ENCODE data around the gene KRT16. TPM values are rescaled to one million over a fixed set of nuclear protein-coding genes. Genes with fewer than 3 reads are reported as not detected.
"Not testable (repeated sequence)": the region's sequence is repeated elsewhere in the genome, so short reads cannot be mapped to it uniquely, and the experiment has no call there.

KRT16 gene
- total and polyA plus RNA-seq, 3 donors from 2014 or later, result not detected

DNA sequence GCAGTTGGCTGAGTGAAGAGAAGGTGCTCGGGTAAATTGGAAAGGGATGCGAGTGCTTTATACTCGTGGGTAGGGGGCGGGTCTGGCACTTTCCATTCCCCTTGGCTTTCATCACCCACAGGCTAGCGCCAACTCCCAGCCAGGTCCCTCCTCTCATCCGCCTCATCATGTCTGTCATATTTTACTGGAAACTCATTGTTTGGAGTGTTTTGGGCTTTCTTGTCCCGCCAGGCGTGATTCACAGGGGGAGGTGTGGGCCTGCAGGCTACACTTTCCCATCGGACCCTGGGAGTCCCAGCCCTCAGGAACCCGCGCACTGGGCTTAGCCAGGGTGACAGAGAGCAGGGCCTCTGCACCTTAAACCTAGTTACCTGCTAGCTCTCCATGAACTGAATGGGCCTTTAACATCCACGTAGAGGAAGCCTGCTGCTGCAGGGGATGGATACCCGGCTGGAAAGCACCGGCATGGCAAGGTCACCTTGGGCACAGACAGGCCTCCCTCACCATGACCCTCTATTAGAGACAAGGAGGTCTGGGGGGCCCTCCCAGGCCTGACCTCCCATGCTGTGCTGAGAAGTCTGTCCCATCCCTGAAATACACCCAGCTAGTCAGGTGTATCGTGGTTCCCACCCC, 25.6 kb downstream of the KRT16 start, which contains the start of gene KRT14:
Gene KRT14 (minus strand): TSS at position 33 of the 633 bp plus-strand sequence. CDS start 61 bp downstream, outside the sequence.
- Histone ChIP-seq H3K4me3 (no peak within 1 kb of the TSS), H3K36me3 (ENCODE audit: low read depth, missing control alignments) (no peaks in the 10 kb centered on the region), H3K9me3 (no peaks in the 10 kb centered on the region), H3K4me1 (no peaks in the 10 kb centered on the region), H3K27ac (no peak within 1 kb of the TSS), H3K27me3 (no peaks in the 10 kb centered on the region)
- intact Hi-C loops (cut with DNase I; ENCODE audit: low total_unique reads), result no loop called here
- DNase-seq, result no peak
- 81 to 84% methylated on average over 10 to 15 of the region's 15 CpGs for WGBS, 2 donors
- no peak for TF ChIP-seq POLR2A (IDR thresholded peaks at IDR 0.05)
- TF ChIP-seq, protein P1, sequence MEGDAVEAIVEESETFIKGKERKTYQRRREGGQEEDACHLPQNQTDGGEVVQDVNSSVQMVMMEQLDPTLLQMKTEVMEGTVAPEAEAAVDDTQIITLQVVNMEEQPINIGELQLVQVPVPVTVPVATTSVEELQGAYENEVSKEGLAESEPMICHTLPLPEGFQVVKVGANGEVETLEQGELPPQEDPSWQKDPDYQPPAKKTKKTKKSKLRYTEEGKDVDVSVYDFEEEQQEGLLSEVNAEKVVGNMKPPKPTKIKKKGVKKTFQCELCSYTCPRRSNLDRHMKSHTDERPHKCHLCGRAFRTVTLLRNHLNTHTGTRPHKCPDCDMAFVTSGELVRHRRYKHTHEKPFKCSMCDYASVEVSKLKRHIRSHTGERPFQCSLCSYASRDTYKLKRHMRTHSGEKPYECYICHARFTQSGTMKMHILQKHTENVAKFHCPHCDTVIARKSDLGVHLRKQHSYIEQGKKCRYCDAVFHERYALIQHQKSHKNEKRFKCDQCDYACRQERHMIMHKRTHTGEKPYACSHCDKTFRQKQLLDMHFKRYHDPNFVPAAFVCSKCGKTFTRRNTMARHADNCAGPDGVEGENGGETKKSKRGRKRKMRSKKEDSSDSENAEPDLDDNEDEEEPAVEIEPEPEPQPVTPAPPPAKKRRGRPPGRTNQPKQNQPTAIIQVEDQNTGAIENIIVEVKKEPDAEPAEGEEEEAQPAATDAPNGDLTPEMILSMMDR (IDR thresholded peaks at IDR 0.05), result no peak

DNA sequence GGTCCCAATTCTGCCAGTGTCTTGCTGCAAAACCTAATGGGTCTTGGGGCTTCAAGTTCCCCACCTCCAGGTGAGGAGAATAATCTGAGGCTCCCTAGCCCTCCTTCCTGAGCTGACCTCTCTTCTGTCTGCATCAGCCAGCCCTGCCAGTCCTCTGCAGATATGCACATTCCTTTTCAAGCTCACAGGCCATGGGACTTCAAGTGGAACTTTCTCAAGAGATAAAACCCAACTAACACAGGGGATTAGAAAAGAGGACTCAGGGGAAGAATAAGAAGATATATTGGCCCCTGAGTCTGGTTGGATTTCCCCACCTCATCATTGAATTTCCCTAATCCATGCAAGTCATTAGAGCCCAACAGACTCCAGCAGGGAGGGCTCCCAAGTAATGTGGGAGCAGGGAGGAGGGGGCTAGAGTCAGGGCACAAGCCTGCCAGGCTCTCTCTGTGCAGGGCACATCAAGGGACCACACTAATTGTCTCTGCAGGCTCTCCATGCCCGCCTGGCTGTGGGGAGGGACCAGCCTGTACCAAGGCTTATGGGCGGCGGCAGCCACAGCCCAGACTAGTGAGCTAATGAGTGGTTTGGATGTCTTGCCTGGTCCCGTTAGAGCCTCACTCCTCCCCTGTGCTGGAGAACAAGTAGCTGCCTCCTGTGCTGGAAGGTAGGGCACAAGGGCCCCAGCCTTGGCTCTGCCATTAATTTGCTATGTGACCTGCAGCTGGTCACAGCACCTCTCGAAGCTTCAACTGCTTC, 27.1 kb downstream of the KRT16 start:
- Histone ChIP-seq H3K36me3 (ENCODE audit: low read depth, missing control alignments) (no peaks in the 10 kb centered on the region), H3K9me3 (no peaks in the 10 kb centered on the region), H3K27ac (no peak overlapping the region), H3K4me3 (no peak overlapping the region), H3K4me1 (no peaks in the 10 kb centered on the region), H3K27me3 (no peaks in the 10 kb centered on the region)
- TF ChIP-seq POLR2A (IDR thresholded peaks at IDR 0.05), result no peak
- TF ChIP-seq, protein P1 (IDR thresholded peaks at IDR 0.05), result no peak
- no peak for DNase-seq
- WGBS, 2 donors, result 80 to 98% methylated on average over 5 of the region's 5 CpGs
- intact Hi-C loops (cut with DNase I; ENCODE audit: low total_unique reads), result no loop called here

DNA sequence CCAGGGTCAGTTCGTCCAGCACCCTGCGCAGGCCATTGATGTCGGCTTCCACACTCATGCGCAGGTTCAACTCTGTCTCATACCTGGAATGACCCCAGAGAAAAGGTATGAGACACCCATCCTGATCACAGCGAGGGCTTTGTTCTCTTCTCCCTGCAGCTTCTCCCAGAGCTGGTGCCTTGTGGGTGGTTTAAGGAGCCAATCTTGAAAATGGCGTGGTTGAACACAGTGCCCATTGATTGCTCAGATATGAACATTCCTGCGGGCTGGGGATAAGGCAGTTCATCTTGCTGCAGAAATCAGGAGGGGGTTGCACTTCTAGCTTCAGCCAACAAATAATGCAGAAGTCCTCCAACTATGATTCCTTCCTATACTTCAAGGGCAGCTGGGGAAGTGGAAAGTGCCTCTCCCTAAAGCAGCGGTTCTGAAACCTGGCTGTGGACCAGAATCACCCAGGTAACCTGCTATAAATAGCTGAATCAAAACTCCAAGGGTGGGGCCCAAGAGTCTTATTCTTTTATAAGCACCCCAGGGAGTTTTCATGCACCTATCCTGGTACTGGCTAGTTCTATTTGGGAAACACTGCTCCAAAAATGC, 28.1 kb downstream of the KRT16 start:
- intact Hi-C loops (cut with DNase I; ENCODE audit: low total_unique reads); H3K27ac ChIP-seq: not testable (repeated sequence)
- 83 to 95% methylated on average over 8 of the region's 8 CpGs for WGBS, 2 donors

DNA sequence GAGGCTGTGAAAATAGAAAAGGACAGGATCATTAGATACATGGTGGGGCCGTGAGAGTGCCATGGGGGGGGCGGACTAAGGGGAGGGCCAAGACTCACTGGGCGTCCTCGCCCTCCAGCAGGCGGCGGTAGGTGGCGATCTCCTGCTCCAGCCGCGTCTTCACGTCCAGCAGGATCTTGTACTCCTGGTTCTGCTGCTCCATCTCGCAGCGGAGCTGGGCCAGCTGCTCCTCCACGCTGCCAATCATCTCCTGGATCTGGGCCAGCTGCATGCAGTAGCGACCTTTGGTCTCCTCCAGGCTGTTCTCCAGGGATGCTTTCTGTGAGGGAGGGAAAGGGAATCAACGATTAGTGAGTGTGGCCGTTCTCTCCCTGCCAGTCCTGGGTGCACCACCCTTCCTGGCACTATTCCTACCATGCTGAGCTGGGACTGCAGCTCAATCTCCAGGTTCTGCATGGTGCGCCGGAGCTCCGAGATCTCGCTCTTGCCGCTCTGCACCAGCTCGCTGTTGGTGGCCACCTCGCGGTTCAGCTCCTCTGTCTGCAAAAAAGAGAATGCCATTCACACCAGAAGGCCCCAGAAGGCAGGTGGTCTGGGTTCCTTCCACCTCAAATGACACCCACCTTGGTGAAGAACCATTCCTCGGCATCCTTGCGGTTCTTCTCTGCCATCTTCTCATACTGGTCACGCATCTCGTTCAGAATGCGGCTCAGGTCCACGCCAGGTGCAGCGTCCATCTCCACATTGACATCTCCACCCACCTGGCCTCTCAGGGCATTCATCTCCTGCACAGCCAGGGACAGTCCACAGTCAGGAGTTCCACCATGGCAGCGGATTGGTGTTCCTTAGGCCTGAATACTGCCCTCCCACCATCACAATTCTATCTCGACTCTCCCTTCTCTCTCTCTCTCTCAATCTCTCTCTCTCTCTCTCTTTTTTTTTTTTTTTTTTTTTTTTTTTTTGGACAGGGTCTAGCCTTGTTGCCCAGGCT, 29.1 kb downstream of the KRT16 start:
- intact Hi-C loops (cut with DNase I; ENCODE audit: low total_unique reads), result no loop called here

More for the DNA sequence above, 28.1 kb downstream of the KRT16 start:
- not testable (repeated sequence) for H3K27me3 ChIP-seq; H3K4me1 ChIP-seq; H3K36me3 ChIP-seq (ENCODE audit: low read depth, missing control alignments); H3K9me3 ChIP-seq; H3K4me3 ChIP-seq; DNase-seq

DNA sequence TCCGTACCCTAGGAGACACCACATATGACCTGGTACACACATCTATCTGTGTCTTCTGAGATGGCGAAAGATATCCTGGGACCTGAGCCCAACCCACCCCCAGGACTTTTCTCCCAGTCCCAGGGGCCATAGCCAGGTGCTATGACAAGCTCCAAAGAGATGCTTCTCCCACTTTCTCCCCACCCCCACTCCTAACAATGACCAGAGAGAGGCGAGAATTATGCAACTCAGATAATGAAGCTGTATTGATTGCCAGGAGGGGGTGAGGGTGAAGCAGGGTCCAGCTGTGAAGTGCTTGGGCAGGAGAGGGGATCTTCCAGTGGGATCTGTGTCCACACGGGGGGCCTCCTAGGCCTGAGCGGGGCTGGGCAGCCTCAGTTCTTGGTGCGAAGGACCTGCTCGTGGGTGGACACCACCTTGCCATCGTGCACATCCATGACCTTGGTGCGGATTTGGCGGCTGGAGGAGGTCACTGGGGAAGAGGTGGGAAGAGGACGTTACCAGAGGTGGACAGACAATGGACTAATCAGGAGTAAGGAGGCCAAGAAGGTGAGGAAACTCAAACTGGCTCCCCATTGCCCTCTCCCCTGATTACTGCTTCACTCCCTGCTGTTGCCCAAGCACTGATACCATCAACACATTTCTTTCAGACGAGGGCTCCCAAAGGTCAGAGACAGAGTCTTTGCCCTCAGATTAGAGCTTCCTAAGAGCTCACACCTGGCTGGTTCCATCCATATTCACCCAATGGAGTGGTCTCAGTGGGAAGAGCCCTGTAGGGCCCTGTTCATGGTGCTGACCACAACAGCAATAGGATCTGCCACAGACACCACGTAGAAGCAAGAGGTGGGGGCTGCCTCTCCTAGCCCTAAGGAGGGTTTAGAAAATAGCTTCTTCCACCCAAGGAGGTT, 30.3 kb downstream of the KRT16 start:
- not testable (repeated sequence) for H3K4me1 ChIP-seq
- WGBS, 2 donors, result 90 to 93% methylated on average over 13 of the region's 13 CpGs

More for the DNA sequence above, 29.1 kb downstream of the KRT16 start:
- no peaks in the 10 kb centered on the region for H3K4me1 ChIP-seq
- H3K4me3 ChIP-seq, result no peak overlapping the region
- no peak for DNase-seq
- H3K36me3 ChIP-seq (ENCODE audit: low read depth, missing control alignments), result no peaks in the 10 kb centered on the region
- no peaks in the 10 kb centered on the region for H3K9me3 ChIP-seq
- TF ChIP-seq POLR2A (IDR thresholded peaks at IDR 0.05), result no peak
- TF ChIP-seq, protein P1 (IDR thresholded peaks at IDR 0.05), result no peak
- H3K27me3 ChIP-seq, result no peaks in the 10 kb centered on the region
- WGBS, 2 donors, result 88 to 89% methylated on average over 30 to 33 of the region's 33 CpGs
- H3K27ac ChIP-seq, result no peak overlapping the region

More for the DNA sequence above, 30.3 kb downstream of the KRT16 start:
- H3K36me3 ChIP-seq (ENCODE audit: low read depth, missing control alignments); H3K27ac ChIP-seq; H3K27me3 ChIP-seq; H3K4me3 ChIP-seq; intact Hi-C loops (cut with DNase I; ENCODE audit: low total_unique reads); DNase-seq; H3K9me3 ChIP-seq: not testable (repeated sequence)
